ENCODE data around the gene ATP6V1F.

ATP6V1F gene, protein sequence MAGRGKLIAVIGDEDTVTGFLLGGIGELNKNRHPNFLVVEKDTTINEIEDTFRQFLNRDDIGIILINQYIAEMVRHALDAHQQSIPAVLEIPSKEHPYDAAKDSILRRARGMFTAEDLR

DNA sequence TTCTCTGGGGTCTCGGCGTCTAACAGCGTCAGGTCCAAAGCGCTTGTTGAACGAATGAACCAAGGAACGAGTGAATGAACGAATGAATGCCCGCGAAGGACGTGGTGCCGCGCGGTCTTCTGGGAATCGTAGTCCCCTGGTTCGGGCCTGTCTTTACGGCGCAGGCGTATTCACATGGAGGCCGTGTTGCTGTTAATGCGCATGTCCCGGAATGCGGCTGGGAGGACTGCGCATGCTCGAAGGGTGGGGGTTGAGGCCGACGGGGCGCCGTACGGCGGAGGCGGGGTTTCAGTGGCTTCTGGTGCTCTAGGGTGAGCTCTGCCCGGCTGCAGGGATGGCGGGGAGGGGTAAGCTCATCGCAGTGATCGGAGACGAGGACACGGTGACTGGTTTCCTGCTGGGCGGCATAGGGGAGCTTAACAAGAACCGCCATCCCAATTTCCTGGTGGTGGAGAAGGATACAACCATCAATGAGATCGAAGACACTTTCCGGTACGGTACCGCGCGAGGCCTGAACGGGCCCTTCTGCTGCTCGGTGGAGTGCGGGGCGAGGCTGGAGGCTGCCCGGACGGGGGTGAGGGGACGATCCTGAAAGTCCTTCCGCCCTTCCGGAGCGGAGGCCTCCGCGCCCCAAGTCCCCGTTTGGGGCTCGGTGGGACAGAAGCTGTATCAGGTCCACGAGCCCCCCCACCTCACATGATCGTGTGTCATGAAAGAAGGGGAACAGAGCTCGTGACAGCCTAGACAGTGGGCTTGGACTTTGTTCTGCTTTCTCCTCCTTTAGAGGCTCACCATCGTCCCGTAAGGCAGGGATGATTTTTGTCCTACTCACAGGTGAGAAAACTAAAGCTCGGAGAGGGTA lies at the start of gene ATP6V1F:
Gene ATP6V1F (plus strand): TSS at position 286 of the 862 bp plus-strand sequence. CDS start 49 bp downstream, at position 335.
- peak; percentile 98 to 99 (median 98) for DNase-seq

DNA sequence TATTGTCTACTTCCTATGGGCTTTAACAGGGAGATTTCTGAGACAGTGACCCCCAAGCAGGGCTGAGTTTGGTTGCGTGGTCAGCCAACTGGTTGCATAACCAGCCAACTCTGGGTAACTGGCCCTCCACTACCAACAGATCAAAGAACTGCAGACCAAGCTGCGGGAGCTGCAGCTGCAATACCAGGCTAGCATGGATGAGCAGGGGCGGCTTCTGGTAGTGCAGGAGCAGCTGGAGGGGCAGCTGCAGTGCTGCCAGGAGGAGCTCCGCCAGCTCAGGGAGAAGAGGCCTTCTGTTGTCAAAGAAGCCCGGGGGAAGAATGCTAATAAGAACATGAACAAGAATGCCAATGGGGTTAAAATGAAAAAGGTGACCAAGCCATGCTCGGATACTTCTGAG lies 48.2 kb upstream of the ATP6V1F start:
- no peak for DNase-seq

DNA sequence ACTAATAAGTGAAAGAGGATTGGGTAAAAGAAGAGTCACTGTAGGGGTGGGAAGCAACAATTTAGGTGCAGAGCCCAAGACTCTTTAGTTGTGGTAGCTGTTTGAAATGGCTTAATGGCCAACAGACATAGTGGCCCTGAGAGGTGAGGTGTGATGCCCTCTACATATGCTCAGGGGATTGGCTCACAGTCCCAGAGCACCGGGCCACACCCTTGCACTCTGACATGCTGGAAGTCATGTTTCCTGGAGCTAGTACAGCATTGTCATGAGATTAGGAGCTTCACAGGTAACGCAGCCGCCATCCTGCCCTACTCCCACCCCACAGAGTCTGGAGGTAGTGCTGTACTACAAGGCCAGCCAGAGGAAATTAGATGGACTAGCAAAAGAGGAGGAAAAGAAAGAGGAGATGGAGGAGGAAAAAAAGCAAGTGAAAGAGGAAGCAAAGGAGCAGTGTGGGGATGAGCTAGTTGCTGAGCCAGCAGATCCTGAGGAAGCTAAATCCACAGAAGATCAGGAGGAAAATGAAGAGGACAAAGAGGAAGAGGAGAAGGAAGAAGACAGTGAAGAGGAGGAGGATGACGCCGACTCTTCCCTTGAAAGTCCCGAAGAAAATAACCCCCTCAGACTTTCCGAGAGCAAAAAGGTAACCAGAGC lies 47.2 kb upstream of the ATP6V1F start:
- no peak for DNase-seq

DNA sequence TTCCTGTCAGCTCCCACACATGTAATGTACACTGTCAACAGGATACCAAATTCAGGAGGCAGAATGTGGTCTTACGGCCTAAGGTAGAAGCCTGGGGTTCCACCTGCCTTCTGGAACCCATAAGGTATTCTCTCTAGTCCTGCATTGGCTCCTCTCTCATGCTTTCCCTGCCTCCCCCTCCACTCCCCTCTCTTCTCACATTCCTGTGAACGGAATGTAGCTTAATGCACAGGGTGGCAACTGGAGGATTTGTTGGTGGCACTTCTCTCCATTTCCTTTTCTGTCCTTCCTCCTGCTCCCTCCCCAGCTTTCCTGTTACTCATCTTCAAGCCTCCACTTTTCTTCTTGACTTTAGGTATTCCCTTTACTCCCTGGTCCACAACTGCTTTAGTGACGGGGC lies 44.0 kb upstream of the ATP6V1F start:
- no peak for DNase-seq

DNA sequence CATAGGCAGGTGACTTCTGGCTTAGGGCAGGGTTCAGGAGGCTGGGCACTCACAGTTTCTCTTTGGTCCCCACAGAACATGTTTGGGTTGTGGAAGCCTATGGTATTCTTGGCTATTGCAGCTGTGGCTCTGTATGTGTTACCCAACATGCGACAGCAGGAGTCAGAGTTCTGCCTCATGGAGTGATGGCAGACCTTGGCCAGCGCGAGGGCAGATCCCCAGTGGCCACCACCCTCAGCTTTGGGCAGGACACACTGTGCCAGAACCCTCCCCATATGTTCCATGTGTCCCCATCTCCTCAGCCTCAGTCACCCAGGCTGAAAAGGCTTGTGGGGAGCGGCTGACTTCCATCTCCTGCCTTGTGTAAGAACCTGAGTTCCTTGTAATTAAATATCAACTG lies 40.9 kb upstream of the ATP6V1F start:
- no peak for DNase-seq

DNA sequence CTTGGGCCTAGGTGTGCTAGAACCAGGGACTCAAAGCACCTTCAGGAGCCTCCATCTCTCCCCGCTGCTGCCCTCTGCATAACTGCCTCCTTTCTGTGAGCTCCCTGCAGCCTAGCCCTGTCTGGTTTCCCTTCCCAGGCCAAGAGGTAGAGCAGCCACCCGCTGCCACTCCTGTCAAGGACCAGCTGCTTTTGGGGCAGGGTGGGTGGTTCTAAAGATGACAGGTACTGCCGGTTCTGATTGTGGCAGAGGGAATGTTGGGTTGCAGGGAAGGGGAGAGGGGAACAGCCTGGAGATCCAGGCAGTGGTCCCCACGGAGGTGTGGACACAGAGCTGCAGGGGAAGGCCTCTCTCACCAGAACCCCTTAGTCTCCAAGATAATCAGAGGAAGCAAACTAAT lies 36.1 kb upstream of the ATP6V1F start:
- DNase-seq = no peak

DNA sequence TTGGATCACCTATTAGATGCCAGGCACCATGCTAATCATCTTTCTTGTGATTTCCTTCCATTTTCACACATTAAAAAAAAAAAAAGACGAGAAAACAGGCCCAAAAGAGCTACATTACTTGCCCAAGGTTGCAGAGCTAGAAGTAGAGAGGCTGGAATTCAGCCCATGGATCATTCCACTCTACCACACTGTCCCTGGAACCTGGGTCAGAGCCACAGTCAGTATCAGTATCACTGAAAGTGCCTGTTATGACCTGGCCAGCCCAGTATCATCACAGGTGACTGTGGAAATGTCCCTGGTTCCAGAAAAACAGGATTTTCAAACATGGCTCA lies 35.8 kb upstream of the ATP6V1F start:
- DNase-seq = no peak

DNA sequence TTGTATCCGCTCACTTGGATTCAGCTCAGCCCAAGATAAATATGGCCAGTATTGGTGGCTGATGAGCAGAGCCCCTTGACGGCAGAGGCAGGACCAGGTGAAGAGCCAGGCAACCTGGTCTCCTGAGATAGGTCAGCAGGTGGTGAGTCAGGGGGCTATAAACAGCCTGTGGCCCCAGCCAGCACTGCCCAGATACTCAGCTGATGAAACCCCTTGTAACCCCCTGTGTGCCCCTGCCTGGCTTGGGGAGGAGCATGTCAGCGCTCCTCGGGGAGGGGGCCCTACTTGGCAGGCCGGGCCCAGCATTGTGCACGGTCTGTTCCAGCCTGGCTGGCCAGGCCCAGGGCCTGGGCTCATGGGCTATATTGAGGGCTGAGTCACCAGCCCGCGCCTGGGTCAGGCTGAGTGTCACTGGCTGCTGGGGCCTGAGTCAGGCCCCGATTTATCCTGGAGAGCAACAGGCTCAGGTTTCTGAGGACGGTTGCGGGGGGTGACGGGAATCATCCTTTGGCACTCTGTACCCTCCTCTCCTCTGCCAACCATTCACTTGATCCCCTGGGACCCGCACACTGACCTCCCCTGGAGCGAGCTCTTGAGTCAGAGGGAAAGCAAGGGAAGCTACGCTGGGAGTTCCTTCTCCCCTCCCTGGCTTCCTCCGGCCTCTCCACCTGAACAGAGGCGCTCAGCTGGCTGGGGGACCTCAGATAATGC lies 35.3 kb upstream of the ATP6V1F start:
- DNase-seq = no peak

DNA sequence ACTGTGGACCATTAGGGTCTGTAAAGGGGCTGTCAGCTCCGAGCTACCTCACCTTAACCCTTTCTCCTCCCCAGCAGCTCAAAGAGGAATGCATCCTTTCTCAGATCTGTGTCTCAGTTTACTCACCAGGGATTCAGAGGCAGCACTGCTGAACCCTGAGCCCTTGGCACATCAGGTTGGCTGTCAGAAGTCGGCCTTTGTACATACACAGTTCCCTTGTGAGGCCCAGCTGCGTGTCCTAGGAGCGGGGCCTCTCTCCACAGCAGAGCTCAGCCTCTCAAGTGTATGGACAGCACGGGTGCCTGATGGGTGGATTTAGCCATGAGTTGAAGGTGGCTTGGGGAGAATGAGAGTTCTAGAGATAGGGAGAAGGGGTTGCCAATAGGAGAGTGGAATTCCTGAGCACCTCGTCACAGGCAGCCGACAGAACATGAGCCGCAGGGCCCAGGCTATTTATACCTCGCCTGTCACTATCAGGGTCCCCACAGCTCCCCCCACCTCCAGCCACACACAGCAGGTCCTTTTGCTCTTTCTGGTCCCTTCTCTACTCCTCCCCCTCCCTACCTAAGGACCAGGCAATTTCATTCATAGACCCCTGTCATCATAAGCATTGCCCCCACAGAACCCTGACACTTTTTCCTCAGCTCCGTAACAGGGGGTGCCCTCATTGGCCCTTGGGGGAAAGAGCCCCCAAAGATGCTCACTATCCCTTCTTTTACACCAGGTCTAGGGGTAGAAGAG lies 34.5 kb upstream of the ATP6V1F start:
- DNase-seq = no peak

DNA sequence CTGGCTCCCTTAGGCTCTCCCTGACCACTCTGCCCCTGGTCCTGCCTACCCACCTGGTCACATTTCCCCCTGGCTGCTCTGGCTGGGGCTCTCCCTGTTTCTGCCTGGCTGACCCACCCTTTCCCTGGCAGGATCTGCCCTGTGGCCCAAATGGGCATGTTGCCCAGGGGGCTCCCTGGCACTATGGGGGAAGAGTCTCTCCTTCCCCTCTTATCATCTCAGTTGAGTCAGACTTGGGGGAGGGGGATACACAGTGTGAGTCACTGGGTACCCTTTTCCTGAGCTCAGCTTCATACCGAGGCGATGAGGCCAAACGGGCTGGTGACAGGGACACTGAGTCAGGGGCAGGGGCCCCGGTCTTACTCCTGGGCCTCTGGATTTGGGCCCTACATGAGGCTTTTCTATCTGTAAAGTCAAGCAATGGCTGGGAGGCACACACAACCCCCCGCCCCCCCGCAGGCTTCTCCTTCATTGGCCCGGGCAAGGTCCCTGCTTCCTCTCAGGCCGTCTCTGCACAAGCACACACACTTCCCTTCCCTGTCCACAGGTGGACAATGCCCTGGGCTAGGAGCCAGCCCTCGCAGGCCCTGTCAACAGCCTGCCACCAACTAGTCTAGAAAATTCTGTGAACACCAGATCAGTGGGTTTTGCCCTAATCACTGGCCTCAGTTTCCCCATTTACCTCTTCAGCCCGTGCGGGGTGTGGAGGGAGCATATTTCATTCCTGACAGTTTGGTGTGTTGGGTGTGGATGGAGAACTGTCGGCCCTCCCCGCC lies 33.1 kb upstream of the ATP6V1F start:
- DNase-seq = no peak

DNA sequence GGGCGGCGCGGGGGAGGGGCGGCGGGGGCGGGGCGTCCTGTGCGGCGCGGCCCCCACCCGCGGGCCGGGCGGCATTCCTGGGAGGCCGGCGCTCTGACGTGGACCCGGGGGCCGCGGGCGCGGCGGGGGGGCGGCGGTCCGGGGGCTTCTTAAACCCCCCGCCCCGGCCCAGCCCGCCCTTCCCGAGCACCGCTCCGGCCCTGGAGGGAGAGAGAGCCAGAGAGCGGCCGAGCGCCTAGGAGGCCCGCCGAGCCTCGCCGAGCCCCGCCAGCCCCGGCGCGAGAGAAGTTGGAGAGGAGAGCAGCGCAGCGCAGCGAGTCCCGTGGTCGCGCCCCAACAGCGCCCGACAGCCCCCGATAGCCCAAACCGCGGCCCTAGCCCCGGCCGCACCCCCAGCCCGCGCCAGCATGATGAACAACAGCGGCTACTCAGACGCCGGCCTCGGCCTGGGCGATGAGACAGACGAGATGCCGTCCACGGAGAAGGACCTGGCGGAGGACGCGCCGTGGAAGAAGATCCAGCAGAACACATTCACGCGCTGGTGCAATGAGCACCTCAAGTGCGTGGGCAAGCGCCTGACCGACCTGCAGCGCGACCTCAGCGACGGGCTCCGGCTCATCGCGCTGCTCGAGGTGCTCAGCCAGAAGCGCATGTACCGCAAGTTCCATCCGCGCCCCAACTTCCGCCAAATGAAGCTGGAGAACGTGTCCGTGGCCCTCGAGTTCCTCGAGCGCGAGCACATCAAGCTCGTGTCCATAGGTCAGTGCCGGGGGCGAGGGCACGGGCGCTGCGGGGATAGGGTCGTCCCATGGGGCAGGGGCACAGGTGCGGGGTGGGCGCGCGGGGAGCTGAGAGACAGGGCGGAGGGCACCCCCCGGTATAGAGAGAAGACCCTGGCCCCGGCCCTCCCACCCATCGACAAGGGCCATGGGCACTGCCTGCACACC lies 32.2 kb upstream of the ATP6V1F start, which contains the start of gene FLNC:
Gene FLNC (plus strand): TSS at position 176 of the 947 bp plus-strand sequence. CDS start 232 bp downstream, at position 408.
- DNase-seq = no peak

DNA sequence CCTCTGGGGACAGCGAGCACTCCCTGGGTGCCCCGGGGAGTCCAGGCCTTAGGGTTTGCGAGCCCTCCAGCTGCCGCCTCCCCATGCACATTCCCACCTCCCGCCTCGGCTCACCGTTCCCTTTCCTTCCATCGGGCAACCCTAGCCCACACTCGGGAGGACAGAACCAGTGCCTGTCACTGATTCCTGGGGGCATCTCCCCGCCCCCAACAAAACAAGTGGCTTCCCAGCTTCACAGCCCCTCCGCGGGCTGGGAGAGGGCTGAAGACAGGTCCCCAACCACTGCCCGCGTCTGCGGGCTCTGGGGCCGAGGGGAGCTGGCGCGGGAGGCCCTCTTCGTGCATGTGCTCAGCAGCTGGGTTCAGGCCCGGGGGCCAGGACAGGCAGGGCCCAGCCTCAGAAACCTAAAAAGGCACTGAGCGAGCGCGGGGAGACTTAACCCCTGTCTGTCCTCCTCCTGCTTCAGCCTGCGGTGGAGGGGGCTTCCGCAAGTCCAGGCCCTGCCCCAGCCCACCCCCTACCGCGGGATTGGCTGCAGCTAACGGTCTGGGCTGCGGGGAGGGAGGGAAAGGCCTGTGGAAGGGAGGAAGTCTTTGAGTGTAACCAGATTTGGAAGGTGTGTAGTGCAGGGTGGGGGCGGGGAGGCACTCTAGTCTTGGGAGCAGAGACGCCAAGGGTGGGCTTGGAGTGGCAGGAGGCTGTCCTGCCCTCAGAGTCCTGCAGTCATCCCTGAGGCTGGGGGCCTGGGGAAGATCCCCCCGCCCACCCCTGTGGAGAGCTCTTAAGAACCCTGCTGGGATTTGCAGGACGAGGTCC lies 31.3 kb upstream of the ATP6V1F start:
- peak in 1 of 3 experiments; percentile 26 for DNase-seq

DNA sequence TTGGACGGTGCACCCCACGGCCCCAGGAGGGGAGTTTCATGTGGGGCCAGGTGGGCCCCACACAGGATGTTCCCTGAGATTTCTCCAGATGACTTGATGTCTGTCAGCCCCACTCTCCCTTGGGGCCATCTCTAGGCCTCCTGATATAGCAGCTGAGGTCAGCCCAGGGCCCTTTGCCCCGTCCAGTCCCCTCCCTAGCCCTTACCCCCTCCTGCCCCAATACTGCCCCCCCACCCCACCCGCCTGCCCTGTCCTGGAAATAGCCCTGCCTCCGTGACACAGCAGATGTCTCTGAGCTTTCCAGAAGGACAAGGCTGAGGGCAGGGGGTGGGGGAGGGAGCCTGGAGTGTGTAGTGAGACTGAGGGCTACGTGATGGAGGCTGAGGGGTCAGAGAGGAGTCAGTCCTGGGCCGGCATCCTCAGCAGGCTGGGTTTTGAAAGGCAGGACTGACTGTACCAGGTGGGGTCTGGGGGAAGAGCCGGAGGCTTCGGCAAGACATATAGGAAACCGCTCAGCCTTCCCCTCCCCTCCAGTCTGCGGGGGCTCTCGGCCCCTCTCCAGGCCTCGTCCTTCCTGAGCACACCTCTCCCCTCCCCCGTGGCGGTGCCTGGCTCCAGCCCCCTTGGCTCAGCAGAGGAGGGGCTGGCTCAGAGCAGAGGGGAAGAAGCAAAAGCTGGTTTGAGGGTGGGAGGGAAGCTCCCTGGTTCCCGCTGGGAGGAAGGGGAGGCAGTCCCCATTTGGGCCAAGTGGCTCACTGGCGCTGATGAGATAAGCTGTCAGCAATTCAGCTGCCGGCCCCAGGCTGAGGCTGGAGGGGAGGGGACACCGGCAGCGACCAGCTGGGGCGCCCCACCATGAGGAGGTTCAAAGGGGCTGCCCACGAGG lies 30.4 kb upstream of the ATP6V1F start:
- peak in 2 of 3 experiments; percentile 55 to 78 for DNase-seq

DNA sequence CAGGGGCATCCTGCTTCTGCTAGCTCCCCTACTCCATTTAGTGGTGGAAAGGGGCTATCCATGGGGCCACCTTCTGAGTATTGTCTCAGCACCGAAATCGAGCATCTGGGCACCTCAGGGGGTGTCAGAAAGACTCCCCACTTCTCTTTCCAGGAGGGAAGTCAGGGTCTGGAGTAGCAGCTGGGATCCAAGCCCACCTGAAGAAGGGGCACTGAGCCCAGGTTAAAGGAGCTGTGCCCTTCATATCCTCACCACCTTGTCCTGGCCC lies 29.8 kb upstream of the ATP6V1F start:
- DNase-seq = no peak

DNA sequence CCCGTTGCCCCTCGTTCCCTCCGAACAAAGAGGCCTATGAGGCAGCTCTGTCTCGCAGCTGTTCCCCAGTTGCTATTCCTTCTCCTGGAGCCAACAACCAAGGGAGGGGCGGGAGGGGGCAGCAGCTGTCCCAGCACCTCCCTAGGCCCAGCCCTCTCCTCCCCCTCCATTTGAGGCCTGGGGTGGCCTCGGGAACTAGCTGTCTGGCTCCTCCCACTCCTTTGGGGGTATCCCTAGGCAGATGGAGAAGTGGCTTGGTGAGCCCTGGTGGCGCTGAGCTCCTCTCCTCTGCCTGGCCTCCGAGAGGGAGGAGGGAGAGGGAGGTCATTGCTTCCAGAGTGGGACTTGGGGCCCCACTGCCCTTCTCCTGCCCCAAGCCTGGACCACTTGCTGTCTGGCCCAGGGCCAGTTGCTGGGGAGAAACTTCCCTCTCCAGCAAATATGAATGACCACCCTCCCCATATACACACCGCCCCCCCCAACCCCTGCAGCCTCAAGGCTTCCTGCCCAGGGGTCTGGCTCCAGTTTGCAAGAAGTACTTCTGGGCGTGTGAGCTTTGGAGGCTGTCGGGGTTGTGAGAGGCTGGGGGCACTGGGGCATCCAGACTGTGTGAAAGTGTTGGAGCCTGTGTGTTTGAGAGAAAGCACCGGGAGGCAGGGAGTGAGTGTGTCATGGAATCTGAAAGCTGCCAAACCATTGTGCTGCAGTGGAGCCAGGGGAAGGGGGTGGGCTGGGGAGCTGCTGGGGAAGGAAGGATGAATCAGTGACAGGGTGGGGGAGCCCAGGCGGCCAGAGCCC lies 29.3 kb upstream of the ATP6V1F start:
- peak in 2 of 3 experiments; percentile 54 to 80 for DNase-seq

DNA sequence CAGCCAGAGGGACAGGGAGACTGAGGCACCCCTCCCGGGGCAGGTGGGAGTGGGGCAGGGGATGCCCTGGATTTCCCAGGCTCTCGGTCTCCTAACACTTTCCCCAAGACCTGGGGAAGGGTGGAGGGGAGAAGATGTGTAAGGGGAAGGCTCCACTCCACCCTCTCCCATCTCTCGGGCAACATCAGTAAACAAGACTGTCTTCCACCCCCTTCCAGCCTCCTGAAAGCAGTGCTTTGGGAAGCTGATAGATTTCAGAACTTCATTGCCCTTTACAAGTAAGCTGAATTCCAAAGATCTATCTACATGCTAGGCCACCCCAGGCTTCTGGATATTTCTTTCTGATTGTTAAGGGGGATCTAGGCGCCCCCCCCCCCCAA lies 28.7 kb upstream of the ATP6V1F start:
- no peak for DNase-seq

DNA sequence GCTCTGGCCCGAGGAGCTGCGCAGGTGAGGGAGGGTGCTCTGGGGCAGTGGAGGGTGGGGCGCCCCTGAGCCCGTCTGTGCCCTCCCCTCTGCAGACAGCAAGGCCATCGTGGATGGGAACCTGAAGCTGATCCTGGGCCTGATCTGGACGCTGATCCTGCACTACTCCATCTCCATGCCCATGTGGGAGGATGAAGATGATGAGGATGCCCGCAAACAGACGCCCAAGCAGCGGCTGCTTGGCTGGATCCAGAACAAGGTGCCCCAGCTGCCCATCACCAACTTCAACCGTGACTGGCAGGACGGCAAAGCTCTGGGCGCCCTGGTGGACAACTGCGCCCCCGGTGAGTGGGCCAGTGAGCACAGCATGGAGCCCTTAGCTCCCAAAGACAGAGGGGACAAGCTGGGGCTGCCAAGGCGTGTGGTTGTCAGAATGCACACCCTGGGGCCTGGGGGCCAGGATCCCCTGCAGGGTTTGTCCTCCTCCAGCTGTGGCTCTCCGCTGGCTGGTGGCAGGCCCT lies 27.4 kb upstream of the ATP6V1F start:
- DNase-seq = no peak
